Keratinocyte (primary cell): ENCODE results near the gene TMEM132A.

Experiments used
- CTCF ChIP-seq, 3 experiments: IDR thresholded peaks in 1 of 3; conservative IDR thresholded peaks in 1 of 3; optimal IDR thresholded peaks in 1 of 3; 2 replicates in 2 of 3; 3 replicates in 1 of 3; pipeline versions ENCODE3 to v1.5.1; 2011; ENCODE audit warnings: low read length in 3 of 3, mild to moderate bottlenecking in 3 of 3, moderate library complexity in 2 of 3, control low read depth in 1 of 3, inconsistent platforms in 1 of 3; ENCODE audit not compliant: insufficient read depth in 2 of 3; ENCODE audit errors: extremely low read depth in 1 of 3
- EZH2 ChIP-seq: IDR thresholded peaks from one replicate; pipeline ENCODE4 v1.6.1; 2012; ENCODE audit warnings: inconsistent platforms, mild to moderate bottlenecking, low read length, moderate library complexity

- TF ChIP-seq CTCF (optimal IDR thresholded peaks at IDR 0.05 in 1 of 3, IDR thresholded peaks at IDR 0.05 in 1 of 3, conservative IDR thresholded peaks at IDR 0.05 in 1 of 3; ENCODE audit: extremely low read depth in 1 of 3, insufficient read depth in 2 of 3, low read length in 3 of 3) (no peak), EZH2 (no peak)
Observed at GRCh38 chr11:60978546-60979380, 54.5 kb downstream of the TMEM132A start.
